ENCODE measurements around the gene LRMDA.

- TF ChIP-seq BHLHE40 (IDR thresholded peaks at IDR 0.05; ENCODE audit: low read depth, low read length) (no peak), POLR2A (IDR thresholded peaks at IDR 0.05; ENCODE audit: low read depth, low read length) (no peak), ELK1 (IDR thresholded peaks at IDR 0.05; ENCODE audit: borderline replicate concordance, low read depth, low read length) (no peak), RAD21 (IDR thresholded peaks at IDR 0.05; ENCODE audit: low read length) (no peak), CTCF (conservative IDR thresholded peaks at IDR 0.05; ENCODE audit: low read depth, low read length) (no peak), SMC3 (IDR thresholded peaks at IDR 0.05; ENCODE audit: low read depth, low read length) (no peak), MAZ (IDR thresholded peaks at IDR 0.05; ENCODE audit: borderline replicate concordance, low read depth, low read length) (no peak), USF2 (IDR thresholded peaks at IDR 0.05; ENCODE audit: low read depth, low read length) (no peak), CHD1 (IDR thresholded peaks at IDR 0.05; ENCODE audit: low read depth, low read length) (no peak), NFE2L2 (IDR thresholded peaks at IDR 0.05; ENCODE audit: low read depth, low read length) (no peak), RCOR1 (IDR thresholded peaks at IDR 0.05; ENCODE audit: insufficient replicate concordance, low read length) (no peak), RFX5 (IDR thresholded peaks at IDR 0.05; ENCODE audit: low read depth, low read length) (no peak)
Measured at GRCh38 chr10:75899816-75900390, 468.5 kb downstream of the LRMDA start.

All from IMR-90 (cell line).